Measurements from ENCODE around the gene MED10.

DNA sequence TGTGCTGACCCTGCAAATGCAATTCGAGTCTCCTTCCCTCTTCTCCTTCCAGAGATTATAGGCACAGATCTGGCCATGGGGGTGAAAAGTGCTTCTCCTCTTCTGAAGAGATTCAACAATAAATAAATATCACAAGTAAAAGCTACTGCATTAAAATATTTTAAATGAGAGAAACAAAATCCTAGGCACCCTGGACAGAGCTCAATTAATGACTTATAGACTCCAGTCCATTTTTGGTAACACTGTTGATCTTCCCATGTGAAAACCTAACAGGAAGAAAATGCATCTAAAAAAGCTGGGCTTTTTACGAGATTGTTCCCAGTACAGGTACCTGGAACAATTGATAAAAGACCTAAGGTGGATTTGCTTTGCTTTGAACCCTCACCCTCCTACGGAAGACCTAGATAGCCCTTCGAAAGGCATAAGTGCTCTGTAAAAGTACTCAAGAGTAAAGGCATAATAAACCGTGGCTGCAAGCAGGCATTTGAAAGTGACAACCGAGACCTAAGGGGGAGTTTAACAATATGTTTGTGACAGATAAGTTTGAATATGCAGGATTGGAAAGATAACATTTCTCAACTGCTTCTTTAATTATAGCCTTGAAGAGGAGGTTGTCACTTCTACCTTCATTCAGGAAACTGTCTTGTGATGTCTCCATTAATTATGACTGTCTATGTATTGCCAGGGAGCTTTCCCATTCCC is 29.4 kb upstream of the MED10 start:
- TF ChIP-seq CTCF (IDR thresholded peaks at IDR 0.05; ENCODE audit: insufficient read depth, low read depth, low read length) (no peak), EZH2 (IDR thresholded peaks at IDR 0.05; ENCODE audit: insufficient read depth, low read length) (no peak)
